Measurements from ENCODE around the gene IRS1.

IRS1 gene

GRCh38 chr2:226813148-226813701 lies 13.6 kb upstream of the IRS1 start:
- DNase-seq: no peak

GRCh38 chr2:226803410-226803809 lies 3.8 kb upstream of the IRS1 start:
- no peak for DNase-seq

- peak; percentile 83 for DNase-seq
These were observed 3.0 kb upstream of the IRS1 start for GRCh38 chr2:226802573-226802972.

GRCh38 chr2:226800941-226801784 lies 1.5 kb upstream of the IRS1 start:
- DNase-seq: peak; percentile 77

GRCh38 chr2:226799976-226800940 lies 638 bp upstream of the IRS1 start:
- no peak for DNase-seq

- peak; percentile 66 for DNase-seq
These were observed 1.0 kb downstream of the IRS1 start for GRCh38 chr2:226798422-226799210.

GRCh38 chr2:226797989-226798421 lies 1.6 kb downstream of the IRS1 start:
- DNase-seq: no peak

GRCh38 chr2:226797289-226797988 lies 2.2 kb downstream of the IRS1 start:
- DNase-seq: no peak

GRCh38 chr2:226796840-226797288 lies 2.8 kb downstream of the IRS1 start:
- no peak for DNase-seq

- no peak for DNase-seq
These were observed 3.4 kb downstream of the IRS1 start for GRCh38 chr2:226796012-226796839.

- no peak for DNase-seq
These were observed 4.2 kb downstream of the IRS1 start for GRCh38 chr2:226795281-226796011.

GRCh38 chr2:226794751-226795171 lies 4.9 kb downstream of the IRS1 start:
- peak; percentile 71 for DNase-seq

GRCh38 chr2:226794196-226794661 lies 5.4 kb downstream of the IRS1 start:
- DNase-seq: no peak

- no peak for DNase-seq
These were observed 6.0 kb downstream of the IRS1 start for GRCh38 chr2:226793646-226794045.

- DNase-seq: no peak
These were observed 7.3 kb downstream of the IRS1 start for GRCh38 chr2:226792155-226792881.

GRCh38 chr2:226791487-226792081 lies 8.0 kb downstream of the IRS1 start:
- DNase-seq: peak; percentile 86

- DNase-seq: peak; percentile 65
These were observed 8.5 kb downstream of the IRS1 start for GRCh38 chr2:226791056-226791486.

GRCh38 chr2:226790431-226790830 lies 9.2 kb downstream of the IRS1 start:
- no peak for DNase-seq

GRCh38 chr2:226790011-226790410 lies 9.6 kb downstream of the IRS1 start:
- DNase-seq: no peak

Measured in fibroblast of skin of right quadriceps (primary cell).